Naive thymus-derived CD4-positive, alpha-beta T cell (primary cell): ENCODE measurements around the gene FGF5. TPM values are rescaled to one million over a fixed set of nuclear protein-coding genes. Genes with fewer than 3 reads are reported as not detected.
"Not testable (repeated sequence)": the region's sequence is repeated elsewhere in the genome, so short reads cannot be mapped to it uniquely, and the experiment has no call there.

Experiments used
- ATAC-seq: fragments of 150-1000 bp; cut with Tn5 transposase; 2 replicates; pipeline ENCODE4 v1.10.0; 2021; ENCODE audit warnings: mild to moderate bottlenecking, moderate library complexity
- CTCF ChIA-PET: fragments of 350-600 bp; sonication (Branson Sonifier 250); formaldehyde crosslinking; loops from one replicate; lab custom pipeline; 2021; ENCODE audit warnings: antibody characterized with exemption; lab: Charles Lee
- POLR2A ChIA-PET: fragments of 350-600 bp; sonication (Branson Sonifier 250); formaldehyde crosslinking; loops from one replicate; lab custom pipeline; 2021; ENCODE audit warnings: antibody characterized with exemption, inconsistent platforms; lab: Charles Lee
- DNase-seq, 9 donors: peaks; one replicate each; pipeline versions ENCODE4 v3.0.0 to v3.0.0-alpha.2; 2020 to 2022; ENCODE audit warnings: mixed read lengths in 1 of 9
- H3K27ac ChIP-seq: one replicate; pipeline ENCODE4 v1.7.0; 2013; ENCODE audit warnings: mild to moderate bottlenecking, low read depth, low read length, moderate library complexity
- H3K27me3 ChIP-seq, 2 donors: one replicate each; pipeline ENCODE4 v1.7.0; 2013; ENCODE audit warnings: low read length in 2 of 2, mild to moderate bottlenecking in 2 of 2, moderate library complexity in 2 of 2; ENCODE audit not compliant: control insufficient read depth in 2 of 2, insufficient read depth in 2 of 2
- H3K36me3 ChIP-seq, 3 experiments: 1 replicate in 2 of 3; 2 replicates in 1 of 3; pipeline ENCODE4 v1.7.0; 2013; ENCODE audit warnings: low read length in 3 of 3, mild to moderate bottlenecking in 3 of 3, moderate library complexity in 1 of 3; ENCODE audit not compliant: insufficient read depth in 3 of 3, control insufficient read depth in 2 of 3
- H3K4me1 ChIP-seq, 2 donors: one replicate each; pipeline ENCODE4 v1.7.0; 2013; ENCODE audit warnings: low read length in 2 of 2, mild to moderate bottlenecking in 2 of 2, moderate library complexity in 1 of 2; ENCODE audit not compliant: control insufficient read depth in 2 of 2, insufficient read depth in 2 of 2
- H3K4me3 ChIP-seq: 2 replicates; pipeline ENCODE4 v1.7.0; 2013; ENCODE audit warnings: mild to moderate bottlenecking, low read length
- H3K9me3 ChIP-seq, 3 experiments: 1 replicate in 2 of 3; 2 replicates in 1 of 3; pipeline ENCODE4 v1.7.0; 2013; ENCODE audit warnings: low read length in 3 of 3; ENCODE audit not compliant: control insufficient read depth in 2 of 3
- H3K27ac Mint-ChIP-seq, 9 donors: one replicate each; pipeline ENCODE4 v1.8.0; 2020 to 2022; ENCODE audit warnings: mixed read lengths in 9 of 9, mild to moderate bottlenecking in 8 of 9, moderate library complexity in 5 of 9, inconsistent platforms in 2 of 9
- H3K27me3 Mint-ChIP-seq, 5 donors: one replicate each; pipeline ENCODE4 v1.8.0; 2021 to 2022; ENCODE audit warnings: mixed read lengths in 5 of 5, mild to moderate bottlenecking in 1 of 5
- H3K36me3 Mint-ChIP-seq, 5 donors: one replicate each; pipeline ENCODE4 v1.8.0; 2020 to 2022; ENCODE audit warnings: mixed read lengths in 5 of 5, mild to moderate bottlenecking in 3 of 5, inconsistent platforms in 1 of 5
- H3K4me1 Mint-ChIP-seq, 7 donors: one replicate each; pipeline ENCODE4 v1.8.0; 2020 to 2022; ENCODE audit warnings: mixed read lengths in 7 of 7, mild to moderate bottlenecking in 3 of 7, inconsistent platforms in 1 of 7
- H3K4me3 Mint-ChIP-seq, 10 donors: one replicate each; pipeline ENCODE4 v1.8.0; 2020 to 2022; ENCODE audit warnings: mild to moderate bottlenecking in 10 of 10, mixed read lengths in 10 of 10, moderate library complexity in 6 of 10, inconsistent platforms in 2 of 10
- H3K9me3 Mint-ChIP-seq, 11 donors: one replicate each; pipeline ENCODE4 v1.8.0; 2020 to 2022; ENCODE audit warnings: mixed read lengths in 11 of 11, mild to moderate bottlenecking in 4 of 11, inconsistent platforms in 1 of 11, moderate library complexity in 1 of 11
- intact Hi-C, 2 donors: fragments of 100-400 bp; cut with micrococcal nuclease; formaldehyde crosslinking; loops; one replicate each; pipeline ENCODE4 v1.15.1; 2023
- polyA plus RNA-seq, 2 donors: library from polyadenylated mRNA; unstranded; fragments of 300-500 nt; fragmentation: Illumina TruSeq; gene quantifications; one replicate each; pipeline ENCODE4 v1.2.3, GENCODE V29; 2021
- total RNA-seq, 6 experiments: library from RNA in 5 of 6; stranded (reverse) in 5 of 6; gene quantifications; 1 replicate in 5 of 6; 2 replicates in 1 of 6; pipeline ENCODE4 v1.2.3 and lab custom pipeline; 2021 to 2026

Gene FGF5
- total and polyA plus RNA-seq, 7 experiments from 2014 or later, result 0.05 TPM; not detected in 6

DNA sequence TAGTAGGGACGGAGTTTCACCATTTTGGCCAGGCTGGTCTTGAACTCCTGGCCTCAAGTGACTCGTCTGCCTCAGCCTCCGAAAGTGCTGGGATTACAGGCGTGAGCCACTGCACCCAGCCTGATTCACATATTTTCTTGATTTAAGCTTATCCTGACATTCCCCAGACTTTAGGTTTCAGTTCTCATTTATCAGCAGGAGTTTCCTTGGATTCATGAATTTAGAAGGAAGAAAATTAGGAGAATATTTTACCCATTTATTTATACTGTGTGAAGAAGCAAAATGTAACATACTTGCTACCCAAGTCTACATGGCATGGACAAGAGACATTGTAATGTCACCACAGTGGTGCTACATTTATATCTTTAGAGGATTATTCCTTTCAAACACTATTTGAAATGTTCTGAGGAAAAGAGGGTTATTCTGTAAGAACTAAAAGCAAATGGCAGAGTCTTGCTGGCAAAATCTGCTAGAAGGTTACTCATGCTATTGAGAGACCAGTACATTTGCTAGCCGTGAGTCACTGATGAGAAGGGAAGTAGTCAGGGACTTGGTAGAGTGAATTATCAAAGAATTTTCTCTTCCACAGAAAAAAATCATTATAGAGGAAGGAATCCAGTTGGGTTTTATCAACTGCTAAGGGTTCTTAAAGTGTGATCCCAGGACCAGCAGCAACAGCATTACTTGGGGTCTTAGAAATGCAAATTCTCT is 43.0 kb downstream of the FGF5 start:
- POLR2A ChIA-PET, result no interaction called here
- H3K27ac ChIP-seq, result no peak overlapping the region
- peaks cover 0 to 1% (median 0%) of the 10 kb centered on the region in 11 donors for H3K9me3 Mint-ChIP-seq

DNA sequence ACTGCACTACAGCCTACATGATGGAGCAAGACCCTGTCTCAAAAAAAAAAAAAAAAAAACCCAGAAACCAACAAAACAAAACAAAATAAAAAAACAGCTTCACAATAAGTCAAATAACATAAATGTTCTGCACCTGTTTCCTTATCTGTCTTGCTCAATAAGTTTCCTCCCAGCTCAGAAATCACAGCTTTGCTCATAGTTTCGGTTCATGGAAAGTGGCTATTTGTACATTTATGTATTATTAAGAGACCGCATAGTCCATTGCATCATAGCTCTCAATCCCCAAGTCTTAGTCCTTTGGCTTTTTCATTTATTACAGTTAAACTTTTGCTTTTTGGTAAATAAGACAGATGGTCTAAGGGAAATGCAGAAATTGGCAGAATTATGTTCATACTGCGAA is 44.7 kb downstream of the FGF5 start:
- ATAC-seq (no peak), DNase-seq (no peak)
- Histone ChIP-seq H3K27ac (no peak overlapping the region), H3K9me3 (no peaks in the 10 kb centered on the region), H3K36me3 (no peaks in the 10 kb centered on the region), H3K4me1 (no peaks in the 10 kb centered on the region), H3K27me3 (peaks cover 0 to 4% of the 10 kb centered on the region in 2 donors), H3K4me3 (no peak overlapping the region)
- intact Hi-C loops, result no loop called here
- Mint-ChIP-seq H3K27me3 (peaks cover 20 to 41% (median 26%) of the 10 kb centered on the region in 5 donors), H3K4me3 (no peak overlapping the region), H3K4me1 (no peaks in the 10 kb centered on the region), H3K36me3 (no peaks in the 10 kb centered on the region), H3K9me3 (peaks cover 0 to 1% (median 0%) of the 10 kb centered on the region in 11 donors), H3K27ac (no peak overlapping the region)
- CTCF ChIA-PET, result interaction anchor here (0.6 kb wide), 1 partner anchor 379 kb away, joined by 3 read pairs; no protein-coding TSS in a partner anchor
- POLR2A ChIA-PET, result no interaction called here

More for the DNA sequence above, 43.0 kb downstream of the FGF5 start:
- Histone ChIP-seq H3K4me1 (no peaks in the 10 kb centered on the region), H3K36me3 (no peaks in the 10 kb centered on the region), H3K4me3 (no peak overlapping the region), H3K9me3 (no peaks in the 10 kb centered on the region), H3K27me3 (peaks cover 0 to 4% of the 10 kb centered on the region in 2 donors)
- CTCF ChIA-PET, result no interaction called here
- intact Hi-C loops, result no loop called here
- Mint-ChIP-seq H3K27ac (no peak overlapping the region), H3K4me1 (no peaks in the 10 kb centered on the region), H3K4me3 (no peak overlapping the region), H3K27me3 (peaks cover 14 to 42% (median 32%) of the 10 kb centered on the region in 5 donors), H3K36me3 (no peaks in the 10 kb centered on the region)
- DNase-seq (no peak), ATAC-seq (no peak)

GRCh38 chr4:80312124-80312523 is 45.7 kb downstream of the FGF5 start:
- H3K27ac Mint-ChIP-seq, result no peak overlapping the region
- H3K4me1 Mint-ChIP-seq, result no peaks in the 10 kb centered on the region
- H3K36me3 Mint-ChIP-seq, result no peaks in the 10 kb centered on the region
- Histone ChIP-seq H3K27ac (no peak overlapping the region), H3K9me3 (no peaks in the 10 kb centered on the region), H3K27me3 (peaks cover 0 to 4% of the 10 kb centered on the region in 2 donors), H3K36me3 (no peaks in the 10 kb centered on the region), H3K4me1 (no peaks in the 10 kb centered on the region), H3K4me3 (no peak overlapping the region)
- DNase-seq (no peak), ATAC-seq (no peak)
- POLR2A ChIA-PET, result no interaction called here
- peaks cover 0 to 1% (median 0%) of the 10 kb centered on the region in 11 donors for H3K9me3 Mint-ChIP-seq
- peaks cover 13 to 35% (median 26%) of the 10 kb centered on the region in 5 donors for H3K27me3 Mint-ChIP-seq
- CTCF ChIA-PET, result no interaction called here
- H3K4me3 Mint-ChIP-seq, result no peak overlapping the region
- intact Hi-C loops, result no loop called here

- Histone ChIP-seq H3K36me3 (no peaks in the 10 kb centered on the region), H3K4me3 (no peak overlapping the region), H3K27me3 (peaks cover 0 to 4% of the 10 kb centered on the region in 2 donors), H3K27ac (no peak overlapping the region), H3K9me3 (no peaks in the 10 kb centered on the region), H3K4me1 (no peaks in the 10 kb centered on the region)
- DNase-seq (no peak), ATAC-seq (no peak)
- intact Hi-C loops, result no loop called here
- Mint-ChIP-seq H3K27ac (no peak overlapping the region), H3K9me3 (peaks cover 0 to 1% (median 0%) of the 10 kb centered on the region in 11 donors), H3K27me3 (peaks cover 12 to 32% (median 16%) of the 10 kb centered on the region in 5 donors), H3K36me3 (no peaks in the 10 kb centered on the region), H3K4me3 (no peak overlapping the region), H3K4me1 (no peaks in the 10 kb centered on the region)
- CTCF ChIA-PET, result no interaction called here
- POLR2A ChIA-PET, result no interaction called here
These were observed 47.2 kb downstream of the FGF5 start for GRCh38 chr4:80313627-80314026.

DNA sequence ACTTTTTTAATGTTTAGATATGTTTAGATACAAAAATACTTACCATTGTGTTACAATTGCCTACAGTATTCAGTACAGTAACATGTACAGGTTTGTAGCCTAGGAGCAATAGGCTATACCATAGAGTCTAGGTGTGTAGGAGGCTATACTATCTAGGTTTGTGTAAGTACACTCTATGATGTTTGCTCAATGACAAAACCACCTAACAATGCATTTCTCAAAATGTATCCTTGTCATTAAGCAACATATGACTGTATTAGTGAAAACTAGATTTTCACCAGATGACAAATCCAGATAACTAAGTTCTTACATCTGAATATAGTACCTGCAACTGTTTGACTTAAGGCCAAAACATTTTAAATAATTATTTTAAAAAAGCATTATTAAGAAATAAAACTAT is 49.4 kb downstream of the FGF5 start:
- H3K36me3 Mint-ChIP-seq, H3K36me3 ChIP-seq, H3K27me3 ChIP-seq, H3K4me1 Mint-ChIP-seq, H3K27ac ChIP-seq, POLR2A ChIA-PET, ATAC-seq, H3K9me3 ChIP-seq, DNase-seq, CTCF ChIA-PET, H3K4me1 ChIP-seq, H3K4me3 ChIP-seq, H3K4me3 Mint-ChIP-seq, H3K27ac Mint-ChIP-seq, H3K9me3 Mint-ChIP-seq, intact Hi-C loops: not testable (repeated sequence)
- peaks cover under 1 to 15% (median 13%) of the 10 kb centered on the region in 5 donors for H3K27me3 Mint-ChIP-seq

GRCh38 chr4:80321341-80321740 is 54.9 kb downstream of the FGF5 start:
- H3K27me3 ChIP-seq, result no peaks in the 10 kb centered on the region
- H3K9me3 ChIP-seq, result no peaks in the 10 kb centered on the region
- Mint-ChIP-seq H3K4me3 (no peak overlapping the region), H3K4me1 (peaks cover 0 to 6% (median 5%) of the 10 kb centered on the region in 7 donors), H3K36me3 (no peaks in the 10 kb centered on the region), H3K27ac (no peak overlapping the region), H3K9me3 (no peaks in the 10 kb centered on the region), H3K27me3 (peaks cover 0 to 13% (median 7%) of the 10 kb centered on the region in 5 donors)
- H3K36me3 ChIP-seq, result no peaks in the 10 kb centered on the region
- intact Hi-C loops, result no loop called here
- no peak overlapping the region for H3K27ac ChIP-seq
- no peaks in the 10 kb centered on the region for H3K4me1 ChIP-seq
- no peak overlapping the region for H3K4me3 ChIP-seq
- ATAC-seq (no peak), DNase-seq (no peak)
- ChIA-PET POLR2A (no interaction called here), CTCF (no interaction called here)

DNA sequence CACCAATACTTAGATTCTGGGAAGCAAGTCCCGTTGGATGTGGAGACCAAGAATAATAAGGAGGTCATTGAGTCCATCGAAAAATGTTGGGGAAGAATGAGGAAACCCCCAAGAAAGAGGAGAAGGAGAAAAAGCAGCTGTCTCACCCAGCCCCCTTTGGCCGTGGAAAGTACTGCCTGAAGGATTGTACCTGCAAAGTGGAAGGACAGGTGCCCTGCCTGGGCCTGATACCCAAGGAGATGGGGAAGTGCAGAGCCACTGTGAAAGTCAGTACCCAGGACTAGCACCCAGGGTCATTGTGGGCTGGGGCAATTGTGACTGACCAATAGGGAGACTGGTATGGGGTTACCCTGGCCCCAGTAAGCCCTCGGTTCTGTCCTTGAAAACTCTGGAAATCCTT is 55.3 kb downstream of the FGF5 start:
- no peak overlapping the region for H3K4me3 ChIP-seq
- no peaks in the 10 kb centered on the region for H3K36me3 ChIP-seq
- Mint-ChIP-seq H3K4me1 (peaks cover 0 to 6% (median 5%) of the 10 kb centered on the region in 7 donors), H3K27me3 (peaks cover 0 to 13% (median 7%) of the 10 kb centered on the region in 5 donors), H3K27ac (no peak overlapping the region), H3K9me3 (no peaks in the 10 kb centered on the region), H3K36me3 (no peaks in the 10 kb centered on the region), H3K4me3 (no peak overlapping the region)
- H3K9me3 ChIP-seq, result no peaks in the 10 kb centered on the region
- POLR2A ChIA-PET, result no interaction called here
- no peak for ATAC-seq
- no peaks in the 10 kb centered on the region for H3K27me3 ChIP-seq
- no peak for DNase-seq
- intact Hi-C loops, result no loop called here
- CTCF ChIA-PET, result no interaction called here
- H3K4me1 ChIP-seq, result no peaks in the 10 kb centered on the region
- H3K27ac ChIP-seq, result no peak overlapping the region
